SU-DHL-6 (cell line): ENCODE measurements around the gene TIFAB.

ENCODE experiments used
- H2AFZ ChIP-seq: fragments of 200-600 bp; sonication (generic); 2 replicates; pipeline ENCODE4 v1.6.1; 2014; ENCODE audit warnings: low read depth, mild to moderate bottlenecking, moderate library complexity, mixed read lengths, antibody characterized with exemption, low read length; ENCODE audit not compliant: severe bottlenecking
- H3F3A ChIP-seq: fragments of 200-600 bp; shearing (Covaris generic); 2 replicates; pipeline ENCODE4 v1.6.0; 2016; ENCODE audit warnings: antibody characterized with exemption, mild to moderate bottlenecking; ENCODE audit not compliant: insufficient read depth
- H3K27ac ChIP-seq: fragments of 200-600 bp; sonication (generic); 2 replicates; pipeline ENCODE4 v1.5.1; 2016; ENCODE audit warnings: low read depth, mild to moderate bottlenecking, low read length, moderate library complexity, mixed read lengths
- H3K27me3 ChIP-seq: fragments of 200-600 bp; sonication (generic), shearing (Covaris generic); 2 replicates; pipeline ENCODE4 v1.6.0; 2014; ENCODE audit warnings: mild to moderate bottlenecking, low read length
- H3K36me3 ChIP-seq: fragments of 200-600 bp; sonication (generic); 2 replicates; pipeline ENCODE4 v1.6.1; 2014; ENCODE audit warnings: mild to moderate bottlenecking, low read length, mixed read lengths
- H3K4me2 ChIP-seq: fragments of 300-600, 200-600 bp; shearing (Covaris generic), sonication (generic); 2 replicates; pipeline ENCODE4 v1.6.0; 2014; ENCODE audit warnings: low read length, low read depth, mild to moderate bottlenecking; ENCODE audit not compliant: poor library complexity, severe bottlenecking
- H3K4me3 ChIP-seq: fragments of 200-600 bp; sonication (generic); 2 replicates; pipeline ENCODE4 v1.5.1; 2014; ENCODE audit warnings: antibody characterized with exemption, low read length, mild to moderate bottlenecking, mixed read lengths; ENCODE audit not compliant: insufficient read depth, poor library complexity, severe bottlenecking
- H3K79me2 ChIP-seq: fragments of 200-600 bp; sonication (generic); 2 replicates; pipeline ENCODE4 v1.6.1; 2014; ENCODE audit warnings: mild to moderate bottlenecking, low read length, moderate library complexity; ENCODE audit not compliant: insufficient read depth
- H3K9ac ChIP-seq: fragments of 200-600 bp; sonication (generic); 2 replicates; pipeline ENCODE4 v1.7.0; 2014; ENCODE audit warnings: mild to moderate bottlenecking, low read length
- H3K9me2 ChIP-seq: fragments of 200-600 bp; sonication (generic); replicated peaks from 2 replicates; pipeline ENCODE4 v1.6.1; 2014; ENCODE audit warnings: low read length; ENCODE audit not compliant: insufficient read depth
- H3K9me3 ChIP-seq: fragments of 200-600 bp; sonication (generic); 2 replicates; pipeline ENCODE4 v1.6.1; 2014; ENCODE audit warnings: low read length, mixed read lengths; ENCODE audit not compliant: insufficient read depth
- H4K20me1 ChIP-seq: fragments of 200-600 bp; sonication (generic); 2 replicates; pipeline ENCODE4 v1.6.1; 2014; ENCODE audit warnings: low read depth, mild to moderate bottlenecking, antibody characterized with exemption, low read length, moderate library complexity, mixed read lengths
- CTCF ChIP-seq: fragments of 200-600 bp; sonication (generic); IDR thresholded peaks from one replicate; pipeline ENCODE4 v1.5.1; 2017; ENCODE audit warnings: antibody characterized with exemption, mild to moderate bottlenecking, low read length, moderate library complexity; ENCODE audit not compliant: insufficient read depth, poor library complexity, severe bottlenecking
- EZH2phosphoT487 ChIP-seq: fragments of 200-600 bp; sonication (generic), shearing (Covaris generic); conservative IDR thresholded peaks from 2 replicates; pipeline ENCODE4 v1.6.1; 2018; ENCODE audit warnings: mild to moderate bottlenecking, antibody characterized with exemption, low read length, moderate library complexity, mixed read lengths

TIFAB gene

DNA sequence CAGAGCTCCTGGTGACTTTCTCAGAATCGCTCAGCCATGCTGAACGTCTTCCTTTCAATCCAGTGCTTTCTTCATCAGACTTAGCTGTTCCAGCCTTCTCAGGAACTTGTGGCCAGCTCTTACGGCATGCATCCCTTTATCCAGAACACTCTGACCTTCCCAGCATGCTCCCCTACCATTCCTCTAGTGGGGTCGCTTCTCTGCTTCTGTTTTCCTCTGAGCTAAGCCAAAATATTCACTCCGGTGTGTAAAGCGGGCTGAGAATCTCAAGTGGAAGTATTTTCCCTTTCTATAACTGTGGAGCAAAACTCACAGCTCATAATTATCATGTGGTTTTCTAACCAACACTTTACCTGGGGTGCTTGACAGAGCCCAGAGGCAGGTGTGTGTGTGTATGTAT is 11.2 kb downstream of the TIFAB start:
- TF ChIP-seq EZH2phosphoT487, result no peak
- TF ChIP-seq CTCF, result no peak
- no peak overlapping the region for H3K9ac ChIP-seq
- H3K9me3 ChIP-seq, result no peaks in the 10 kb centered on the region
- no peaks in the 10 kb centered on the region for H3F3A ChIP-seq
- H3K79me2 ChIP-seq, result no peaks in the 10 kb centered on the region
- no peaks in the 10 kb centered on the region for H4K20me1 ChIP-seq
- H3K36me3 ChIP-seq, result no peaks in the 10 kb centered on the region
- no peak overlapping the region for H3K4me3 ChIP-seq
- no peaks in the 10 kb centered on the region for H3K27me3 ChIP-seq
- no peak overlapping the region for H2AFZ ChIP-seq
- no peak overlapping the region for H3K4me2 ChIP-seq
- H3K9me2 ChIP-seq, result no peaks in the 10 kb centered on the region
- no peak overlapping the region for H3K27ac ChIP-seq

DNA sequence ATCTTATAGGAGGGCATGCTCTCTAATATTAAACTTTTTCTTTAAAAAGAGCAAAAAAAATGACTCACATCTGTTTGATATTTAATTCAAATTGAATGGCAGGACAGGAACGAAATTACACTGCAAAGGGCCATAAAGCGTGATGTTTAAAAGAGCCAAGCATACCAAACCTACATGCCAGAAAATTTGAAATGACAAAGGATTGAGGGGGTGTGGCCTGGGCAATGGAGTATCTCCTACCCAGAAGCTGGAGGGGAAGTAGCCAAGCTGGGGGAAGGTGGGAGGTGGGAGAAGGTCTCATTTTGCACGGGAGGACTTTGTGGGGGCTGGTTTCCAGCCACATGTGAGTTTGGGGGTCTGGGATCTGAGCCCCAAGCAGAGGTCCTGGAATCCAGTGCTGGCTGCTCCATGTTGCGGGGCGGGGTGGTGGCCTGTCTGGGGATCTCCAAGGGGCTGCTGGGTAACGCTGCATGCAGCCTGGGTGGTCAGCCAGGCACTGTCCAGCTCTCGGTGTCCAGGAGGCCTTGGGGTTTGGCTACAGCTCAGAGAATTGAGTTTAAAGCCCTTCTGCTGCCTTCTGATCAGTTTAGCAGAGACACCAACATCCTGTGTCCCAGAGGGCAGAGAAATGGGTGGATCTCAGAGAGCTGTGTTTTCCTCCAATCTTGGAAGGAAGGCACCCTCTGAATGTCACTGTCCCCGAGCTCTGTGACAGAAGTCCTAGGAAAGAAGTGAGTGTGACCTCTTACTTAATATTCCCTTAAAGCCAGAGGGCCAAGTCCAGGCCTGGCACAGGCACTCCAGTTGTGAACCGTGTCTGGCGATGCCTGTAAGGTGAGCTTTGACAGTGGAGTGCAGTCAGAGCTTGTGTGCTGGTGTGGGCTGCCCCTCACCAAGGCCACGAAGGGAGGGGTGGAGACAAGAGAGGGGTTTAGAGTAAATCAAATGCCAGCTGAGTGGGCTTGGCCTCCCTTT is 12.6 kb downstream of the TIFAB start:
- H3K27ac ChIP-seq, result no peak overlapping the region
- H3K4me2 ChIP-seq, result no peak overlapping the region
- H3K79me2 ChIP-seq, result no peaks in the 10 kb centered on the region
- no peaks in the 10 kb centered on the region for H3K9me3 ChIP-seq
- no peaks in the 10 kb centered on the region for H3K9me2 ChIP-seq
- no peaks in the 10 kb centered on the region for H3K36me3 ChIP-seq
- no peaks in the 10 kb centered on the region for H3F3A ChIP-seq
- no peaks in the 10 kb centered on the region for H3K27me3 ChIP-seq
- no peak overlapping the region for H3K9ac ChIP-seq
- H2AFZ ChIP-seq, result no peak overlapping the region
- H3K4me3 ChIP-seq, result no peak overlapping the region
- H4K20me1 ChIP-seq, result no peaks in the 10 kb centered on the region
- TF ChIP-seq CTCF (no peak), EZH2phosphoT487 (no peak)

- no peak overlapping the region for H3K9ac ChIP-seq
- no peak overlapping the region for H2AFZ ChIP-seq
- H3F3A ChIP-seq, result no peaks in the 10 kb centered on the region
- H3K4me2 ChIP-seq, result no peak overlapping the region
- no peak overlapping the region for H3K27ac ChIP-seq
- H3K4me3 ChIP-seq, result no peak overlapping the region
- H3K79me2 ChIP-seq, result no peaks in the 10 kb centered on the region
- H3K9me3 ChIP-seq, result no peaks in the 10 kb centered on the region
- H4K20me1 ChIP-seq, result no peaks in the 10 kb centered on the region
- no peak for TF ChIP-seq CTCF
- no peak for TF ChIP-seq EZH2phosphoT487
- no peaks in the 10 kb centered on the region for H3K9me2 ChIP-seq
- no peaks in the 10 kb centered on the region for H3K36me3 ChIP-seq
- no peaks in the 10 kb centered on the region for H3K27me3 ChIP-seq
Measured at GRCh38 chr5:135438636-135439221, 13.4 kb downstream of the TIFAB start.
